GM18868 (cell line): ENCODE results near the gene SLC26A2.

Experiments
- ATAC-seq: cut with Tn5 transposase; IDR thresholded peaks from one replicate; pipeline ENCODE4 v1.9.1; 2021; ENCODE audit warnings: mild to moderate bottlenecking, moderate library complexity; ENCODE audit not compliant: unreplicated experiment

Gene SLC26A2

GRCh38 chr5:150035139-150035895 is 74.8 kb downstream of the SLC26A2 start:
- ATAC-seq: peak; percentile 98

DNA sequence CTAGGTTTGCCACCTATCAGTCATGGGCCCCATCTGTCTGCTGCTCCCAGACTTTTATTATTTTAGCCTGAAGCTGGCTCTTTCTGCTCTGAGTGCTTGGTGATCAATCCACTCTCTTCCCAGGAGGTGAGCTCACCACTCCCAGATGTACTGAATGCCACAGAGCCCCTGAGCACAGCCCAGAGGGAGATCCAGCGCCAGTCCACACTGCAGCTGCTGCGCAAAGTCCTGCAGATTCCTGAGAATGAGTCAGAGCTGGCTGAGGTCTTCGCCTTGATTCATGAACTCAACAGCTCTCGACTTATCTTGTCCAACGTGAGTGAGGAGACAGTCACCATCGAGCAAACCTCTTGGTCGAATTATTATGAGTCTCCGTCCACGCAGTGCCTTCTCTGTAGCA is 76.0 kb downstream of the SLC26A2 start:
- ATAC-seq: no peak
